Karpas-422 (cell line): Measurements from ENCODE around the gene CCDC24. TPM values are rescaled to one million over a fixed set of nuclear protein-coding genes. Genes with fewer than 3 reads are reported as not detected.
A peak's percentile ranks its signal among the peaks of the same experiment; 100 is the strongest.

Source experiments
- DNase-seq: peaks from one replicate; pipeline ENCODE4 v3.0.0-alpha.2; 2015
- H2AFZ ChIP-seq: fragments of 200-600 bp; sonication (generic); 2 replicates; pipeline ENCODE4 v1.6.1; 2014; ENCODE audit warnings: antibody characterized with exemption, low read length, mixed read lengths
- H3K27ac ChIP-seq: fragments of 200-600 bp; sonication (generic); 2 replicates; pipeline ENCODE4 v1.5.1; 2014; ENCODE audit warnings: mild to moderate bottlenecking, low read length, moderate library complexity
- H3K27me3 ChIP-seq: fragments of 200-600 bp; sonication (generic); 2 replicates; pipeline ENCODE4 v1.6.1; 2014; ENCODE audit warnings: low read length, mixed read lengths
- H3K36me3 ChIP-seq: fragments of 200-600 bp; sonication (generic); 2 replicates; pipeline ENCODE4 v1.6.1; 2014; ENCODE audit warnings: low read length, mixed read lengths; ENCODE audit not compliant: insufficient read depth
- H3K4me1 ChIP-seq: fragments of 200-600 bp; sonication (generic); 2 replicates; pipeline ENCODE4 v1.6.1; 2014; ENCODE audit warnings: mild to moderate bottlenecking, low read length, mixed read lengths
- H3K4me2 ChIP-seq: fragments of 200-600 bp; sonication (generic); 2 replicates; pipeline ENCODE4 v1.6.1; 2014; ENCODE audit warnings: low read length, low read depth, mild to moderate bottlenecking; ENCODE audit not compliant: poor library complexity, severe bottlenecking
- H3K4me3 ChIP-seq: fragments of 200-600 bp; sonication (generic); 2 replicates; pipeline ENCODE4 v1.5.1; 2014; ENCODE audit warnings: mild to moderate bottlenecking, antibody characterized with exemption, low read length, mixed read lengths
- H3K79me2 ChIP-seq: fragments of 200-600 bp; sonication (generic); 2 replicates; pipeline ENCODE4 v1.6.1; 2014; ENCODE audit warnings: mild to moderate bottlenecking, low read length, mixed read lengths
- H3K9ac ChIP-seq: fragments of 200-600 bp; sonication (generic); 2 replicates; pipeline ENCODE4 v1.6.0; 2014; ENCODE audit warnings: low read length
- H3K9me2 ChIP-seq: fragments of 200-600 bp; sonication (generic), shearing (Covaris generic); replicated peaks from 2 replicates; pipeline ENCODE4 v1.6.0; 2014; ENCODE audit warnings: mild to moderate bottlenecking, low read length, moderate library complexity; ENCODE audit not compliant: insufficient read depth
- H3K9me3 ChIP-seq: fragments of 300-700, 200-600 bp; sonication (generic); 2 replicates; pipeline ENCODE4 v1.6.1; 2014; ENCODE audit warnings: low read length, mixed read lengths
- H4K20me1 ChIP-seq: fragments of 200-600 bp; sonication (generic); 2 replicates; pipeline ENCODE4 v1.6.1; 2014; ENCODE audit warnings: mild to moderate bottlenecking, antibody characterized with exemption, low read length, low read depth; ENCODE audit not compliant: insufficient read depth
- total RNA-seq: library from RNA; depleted of rRNA; stranded (reverse); fragments of >200 nt; shearing (Covaris generic); gene quantifications from 2 replicates; pipeline ENCODE4 v1.2.3, GENCODE V29; 2014; ENCODE audit warnings: low replicate concordance

Gene CCDC24
- total RNA-seq, 1 experiment from 2014 or later = 28.1 TPM

- Histone ChIP-seq H3K9me2 (no peaks in the 10 kb centered on the region), H4K20me1 (no peaks in the 10 kb centered on the region), H3K4me1 (peaks cover 18% of the 10 kb centered on the region), H3K27ac (no peak overlapping the region), H2AFZ (no peak overlapping the region), H3K4me3 (no peak overlapping the region), H3K9me3 (no peaks in the 10 kb centered on the region), H3K9ac (no peak overlapping the region), H3K4me2 (no peak overlapping the region), H3K27me3 (no peaks in the 10 kb centered on the region), H3K36me3 (no peaks in the 10 kb centered on the region), H3K79me2 (peaks cover 36% of the 10 kb centered on the region)
- DNase-seq = no peak
These were observed 6.5 kb upstream of the CCDC24 start for GRCh38 chr1:43984855-43985254.

GRCh38 chr1:43985984-43986595, 5.3 kb upstream of the CCDC24 start:
- H3K9me2 ChIP-seq = no peaks in the 10 kb centered on the region
- no peaks in the 10 kb centered on the region for H3K27me3 ChIP-seq
- H3K27ac ChIP-seq = no peak overlapping the region
- H3K79me2 ChIP-seq = peaks cover 24% of the 10 kb centered on the region
- H3K9me3 ChIP-seq = no peaks in the 10 kb centered on the region
- no peak overlapping the region for H3K4me3 ChIP-seq
- no peak overlapping the region for H2AFZ ChIP-seq
- no peak overlapping the region for H3K4me2 ChIP-seq
- no peak overlapping the region for H3K9ac ChIP-seq
- no peaks in the 10 kb centered on the region for H4K20me1 ChIP-seq
- H3K4me1 ChIP-seq = peaks cover 14% of the 10 kb centered on the region
- no peaks in the 10 kb centered on the region for H3K36me3 ChIP-seq
- no peak for DNase-seq

- no peaks in the 10 kb centered on the region for H3K9me2 ChIP-seq
- H3K27me3 ChIP-seq = no peaks in the 10 kb centered on the region
- H3K27ac ChIP-seq = no peak overlapping the region
- H3K4me3 ChIP-seq = no peak overlapping the region
- H2AFZ ChIP-seq = no peak overlapping the region
- no peaks in the 10 kb centered on the region for H4K20me1 ChIP-seq
- H3K36me3 ChIP-seq = no peaks in the 10 kb centered on the region
- peaks cover 18% of the 10 kb centered on the region for H3K79me2 ChIP-seq
- no peaks in the 10 kb centered on the region for H3K9me3 ChIP-seq
- peaks cover 13% of the 10 kb centered on the region for H3K4me1 ChIP-seq
- DNase-seq = no peak
- H3K9ac ChIP-seq = no peak overlapping the region
- H3K4me2 ChIP-seq = no peak overlapping the region
These were observed 4.7 kb upstream of the CCDC24 start for GRCh38 chr1:43986712-43987111.

GRCh38 chr1:43987159-43987902, 4.1 kb upstream of the CCDC24 start:
- no peaks in the 10 kb centered on the region for H3K9me2 ChIP-seq
- no peak overlapping the region for H3K9ac ChIP-seq
- H3K9me3 ChIP-seq = no peaks in the 10 kb centered on the region
- no peak overlapping the region for H3K4me2 ChIP-seq
- peaks cover 16% of the 10 kb centered on the region for H3K4me1 ChIP-seq
- no peaks in the 10 kb centered on the region for H4K20me1 ChIP-seq
- peaks cover 14% of the 10 kb centered on the region for H3K79me2 ChIP-seq
- H3K36me3 ChIP-seq = no peaks in the 10 kb centered on the region
- H3K27ac ChIP-seq = no peak overlapping the region
- no peaks in the 10 kb centered on the region for H3K27me3 ChIP-seq
- H2AFZ ChIP-seq = no peak overlapping the region
- no peak for DNase-seq
- H3K4me3 ChIP-seq = no peak overlapping the region

GRCh38 chr1:43990271-43991199, 864 bp upstream of the CCDC24 start:
- H4K20me1 ChIP-seq = no peaks in the 10 kb centered on the region
- H3K79me2 ChIP-seq = peaks cover 3% of the 10 kb centered on the region; the same call in 1 of the 2 replicates
- H3K4me2 ChIP-seq = peak overlapping the region; percentile 83
- peaks cover 47% of the 10 kb centered on the region for H3K4me1 ChIP-seq
- DNase-seq = peak; percentile 68
- 0 out of 2 replicates have a peak overlapping the region, but pooled peaks have one; percentile 77 for H2AFZ ChIP-seq
- no peaks in the 10 kb centered on the region for H3K36me3 ChIP-seq
- H3K9me3 ChIP-seq = no peaks in the 10 kb centered on the region
- no peaks in the 10 kb centered on the region for H3K27me3 ChIP-seq
- peak overlapping the region; percentile 85 for H3K4me3 ChIP-seq
- peak overlapping the region; percentile 79 for H3K9ac ChIP-seq
- peak overlapping the region; percentile 81 for H3K27ac ChIP-seq
- no peaks in the 10 kb centered on the region for H3K9me2 ChIP-seq

- Histone ChIP-seq H3K36me3 (no peaks in the 10 kb centered on the region), H3K9me2 (no peaks in the 10 kb centered on the region), H4K20me1 (no peaks in the 10 kb centered on the region), H3K9ac (peak overlapping the region; percentile 79), H3K27me3 (no peaks in the 10 kb centered on the region), H3K27ac (peak overlapping the region; percentile 81), H3K4me3 (peak overlapping the region; percentile 85), H3K4me2 (peak overlapping the region; percentile 83), H3K9me3 (no peaks in the 10 kb centered on the region), H3K79me2 (peaks cover 3% of the 10 kb centered on the region; the same call in 1 of the 2 replicates), H3K4me1 (peaks cover 48% of the 10 kb centered on the region), H2AFZ (peak overlapping the region; percentile 77; the same call in 1 of the 2 replicates)
- DNase-seq = no peak
These were observed 261 bp upstream of the CCDC24 start for GRCh38 chr1:43991200-43991475.

GRCh38 chr1:43992232-43992995, 1.0 kb downstream of the CCDC24 start:
- no peaks in the 10 kb centered on the region for H3K27me3 ChIP-seq
- H3K9ac ChIP-seq = peak overlapping the region; percentile 79
- peaks cover 48% of the 10 kb centered on the region for H3K4me1 ChIP-seq
- no peaks in the 10 kb centered on the region for H3K9me3 ChIP-seq
- H3K9me2 ChIP-seq = no peaks in the 10 kb centered on the region
- H3K36me3 ChIP-seq = no peaks in the 10 kb centered on the region
- H4K20me1 ChIP-seq = no peaks in the 10 kb centered on the region
- H3K4me2 ChIP-seq = peak overlapping the region; percentile 83
- peaks cover 3% of the 10 kb centered on the region; the same call in 1 of the 2 replicates for H3K79me2 ChIP-seq
- no peak overlapping the region for H2AFZ ChIP-seq
- H3K4me3 ChIP-seq = peak overlapping the region; percentile 85
- peak overlapping the region; percentile 81 for H3K27ac ChIP-seq
- DNase-seq = no peak
